OCI-LY7 (cell line): ENCODE measurements around the gene DKK3. TPM values are rescaled to one million over a fixed set of nuclear protein-coding genes. Genes with fewer than 3 reads are reported as not detected.

Experiments
- BruUV-seq: library from RNA; stranded (reverse); fragments of 400-500 nt; replicated peaks from 2 replicates; lab custom pipeline; 2021; lab: Mats Ljungman, UMichigan
- CTCF ChIA-PET: fragments of 300-600 bp; sonication (Branson Sonifier 250); formaldehyde crosslinking; loops from one replicate; lab custom pipeline; 2022; ENCODE audit warnings: antibody characterized with exemption; ENCODE audit not compliant: unreplicated experiment; lab: Charles Lee
- POLR2A ChIA-PET: fragments of 300-600 bp; sonication (Branson Sonifier 250); formaldehyde crosslinking; loops from one replicate; lab custom pipeline; 2022; ENCODE audit warnings: antibody characterized with exemption; lab: Charles Lee
- DNase-seq: peaks from one replicate; pipeline ENCODE4 v3.0.0-alpha.2; 2015; ENCODE audit warnings: low spot score
- H2AFZ ChIP-seq: fragments of 200-600 bp; sonication (generic), shearing (Covaris generic); 2 replicates; pipeline ENCODE4 v1.6.1; 2014; ENCODE audit warnings: mild to moderate bottlenecking, antibody characterized with exemption, low read length, moderate library complexity
- H3K27ac ChIP-seq: fragments of 200-600 bp; sonication (generic); 2 replicates; pipeline ENCODE4 v1.5.1; 2014; ENCODE audit warnings: mixed run types, low read depth, mild to moderate bottlenecking, moderate library complexity, low read length, inconsistent platforms; ENCODE audit not compliant: poor library complexity, severe bottlenecking
- H3K36me3 ChIP-seq: fragments of 200-600 bp; sonication (generic); 2 replicates; pipeline ENCODE4 v1.6.1; 2014; ENCODE audit warnings: mild to moderate bottlenecking, antibody characterized with exemption, low read length, moderate library complexity, mixed read lengths; ENCODE audit not compliant: insufficient read depth
- H3K4me1 ChIP-seq: fragments of 200-600 bp; sonication (generic); 2 replicates; pipeline ENCODE4 v1.5.1; 2014; ENCODE audit warnings: mild to moderate bottlenecking, low read length; ENCODE audit not compliant: insufficient read depth, poor library complexity, severe bottlenecking
- H3K4me2 ChIP-seq: fragments of 200-600 bp; sonication (generic); 2 replicates; pipeline ENCODE4 v1.6.1; 2014; ENCODE audit warnings: mild to moderate bottlenecking, low read length
- H3K4me3 ChIP-seq: fragments of 200-600 bp; sonication (generic); 2 replicates; pipeline ENCODE4 v1.5.1; 2014; ENCODE audit warnings: mild to moderate bottlenecking, low read depth, low read length; ENCODE audit not compliant: poor library complexity, severe bottlenecking
- H3K79me2 ChIP-seq: fragments of 200-600 bp; sonication (generic); 2 replicates; pipeline ENCODE4 v1.6.1; 2016; ENCODE audit warnings: low read depth, mild to moderate bottlenecking, low read length, moderate library complexity, mixed read lengths; ENCODE audit not compliant: insufficient read depth
- H3K9me2 ChIP-seq: fragments of 200-600 bp; sonication (generic); 2 replicates; pipeline ENCODE4 v1.6.1; 2016; ENCODE audit warnings: mild to moderate bottlenecking, low read length, mixed read lengths; ENCODE audit not compliant: insufficient read depth
- H3K9me3 ChIP-seq: fragments of 200-600 bp; sonication (generic); 2 replicates; pipeline ENCODE4 v1.6.1; 2014; ENCODE audit warnings: mild to moderate bottlenecking, mixed run types, low read length, mixed read lengths
- H4K20me1 ChIP-seq: fragments of 200-600 bp; sonication (generic); 2 replicates; pipeline ENCODE4 v1.6.1; 2014; ENCODE audit warnings: mild to moderate bottlenecking, antibody characterized with exemption, low read length, moderate library complexity, mixed read lengths; ENCODE audit not compliant: insufficient read depth
- EZH2phosphoT487 ChIP-seq: fragments of 200-600 bp; sonication (generic); IDR thresholded peaks from 2 replicates; pipeline ENCODE4 v1.6.1; 2018; ENCODE audit warnings: low read depth, borderline replicate concordance, mild to moderate bottlenecking, mixed run types, antibody characterized with exemption, low read length, moderate library complexity, mixed read lengths
- intact Hi-C: fragments of 100-400 bp; cut with micrococcal nuclease; formaldehyde crosslinking; loops from one replicate; pipeline ENCODE4 v1.10.0; 2022; ENCODE audit not compliant: unreplicated experiment
- total RNA-seq, 2 experiments: library from RNA; depleted of rRNA in 1 of 2; stranded (reverse); fragments of >200 nt in 1 of 2; shearing (Covaris generic) in 1 of 2; gene quantifications; 2 replicates each; pipeline ENCODE4 v1.2.3, GENCODE V29; 2014 to 2022
- TF ChIP-seq, protein P1 (sequence below): fragments of 200-600 bp; sonication (generic); conservative IDR thresholded peaks from 2 replicates; pipeline ENCODE4 v1.5.1; 2014; ENCODE audit warnings: mild to moderate bottlenecking, antibody characterized with exemption, low read length, moderate library complexity, mixed read lengths

DKK3 gene
- total RNA-seq, 2 experiments from 2014 or later = not detected

DNA sequence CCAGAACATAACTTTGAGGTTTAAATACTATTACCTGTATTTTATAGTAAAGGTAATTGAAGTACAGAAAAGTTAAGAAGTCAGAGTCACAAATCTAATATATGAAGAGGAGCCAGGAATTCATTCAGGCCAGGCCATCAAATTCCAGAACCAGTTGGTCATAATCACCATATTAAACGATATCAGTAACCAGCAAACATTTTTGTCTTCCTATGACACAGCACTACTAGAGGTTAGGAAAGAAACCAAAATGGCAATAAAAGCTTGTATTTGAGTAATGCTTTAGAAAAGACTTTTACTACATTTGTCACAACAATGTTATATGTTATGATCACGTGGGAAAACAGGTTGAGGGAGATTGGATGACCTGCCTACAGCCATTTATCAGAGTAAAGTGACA is 62.2 kb downstream of the DKK3 start:
- Histone ChIP-seq H3K4me2 (no peak overlapping the region), H2AFZ (no peak overlapping the region), H3K36me3 (peaks cover 76% of the 10 kb centered on the region), H4K20me1 (no peaks in the 10 kb centered on the region), H3K9me2 (no peaks in the 10 kb centered on the region), H3K9me3 (no peaks in the 10 kb centered on the region), H3K27ac (no peak overlapping the region), H3K4me3 (no peak overlapping the region), H3K4me1 (no peaks in the 10 kb centered on the region), H3K79me2 (no peaks in the 10 kb centered on the region)
- CTCF ChIA-PET = no interaction called here
- no peak for TF ChIP-seq EZH2phosphoT487
- TF ChIP-seq, protein P1, sequence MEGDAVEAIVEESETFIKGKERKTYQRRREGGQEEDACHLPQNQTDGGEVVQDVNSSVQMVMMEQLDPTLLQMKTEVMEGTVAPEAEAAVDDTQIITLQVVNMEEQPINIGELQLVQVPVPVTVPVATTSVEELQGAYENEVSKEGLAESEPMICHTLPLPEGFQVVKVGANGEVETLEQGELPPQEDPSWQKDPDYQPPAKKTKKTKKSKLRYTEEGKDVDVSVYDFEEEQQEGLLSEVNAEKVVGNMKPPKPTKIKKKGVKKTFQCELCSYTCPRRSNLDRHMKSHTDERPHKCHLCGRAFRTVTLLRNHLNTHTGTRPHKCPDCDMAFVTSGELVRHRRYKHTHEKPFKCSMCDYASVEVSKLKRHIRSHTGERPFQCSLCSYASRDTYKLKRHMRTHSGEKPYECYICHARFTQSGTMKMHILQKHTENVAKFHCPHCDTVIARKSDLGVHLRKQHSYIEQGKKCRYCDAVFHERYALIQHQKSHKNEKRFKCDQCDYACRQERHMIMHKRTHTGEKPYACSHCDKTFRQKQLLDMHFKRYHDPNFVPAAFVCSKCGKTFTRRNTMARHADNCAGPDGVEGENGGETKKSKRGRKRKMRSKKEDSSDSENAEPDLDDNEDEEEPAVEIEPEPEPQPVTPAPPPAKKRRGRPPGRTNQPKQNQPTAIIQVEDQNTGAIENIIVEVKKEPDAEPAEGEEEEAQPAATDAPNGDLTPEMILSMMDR = no peak
- intact Hi-C loops = no loop called here
- DNase-seq = no peak
- BruUV-seq = no TSS peak
- POLR2A ChIA-PET = interaction anchor here (0.7 to 0.8 kb wide), 3 partner anchors 25 to 679 kb away, joined by 3 read pairs; no protein-coding TSS in a partner anchor

DNA sequence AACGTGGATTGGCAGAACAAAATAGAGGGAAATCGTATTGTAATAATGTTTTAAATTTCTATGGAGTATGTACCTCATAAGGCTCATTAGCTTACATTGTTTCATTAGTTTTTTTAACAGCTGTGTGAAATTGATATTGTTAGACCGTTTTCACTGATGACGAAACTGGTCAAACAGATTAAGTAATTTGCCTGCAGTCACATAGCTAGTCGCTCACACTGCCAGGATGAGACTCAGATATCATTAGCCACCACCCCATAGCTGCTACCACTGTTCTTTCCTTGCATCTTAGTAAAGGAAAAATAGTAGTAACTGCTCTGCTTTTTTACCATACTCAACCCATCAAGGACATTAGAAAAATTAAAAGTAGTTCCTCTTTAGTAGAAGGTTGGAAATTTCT is 64.0 kb downstream of the DKK3 start:
- ChIA-PET POLR2A (interaction anchor here (1.1 kb wide), 1 partner anchor 12 kb away, joined by 3 read pairs; no protein-coding TSS in a partner anchor), CTCF (no interaction called here)
- Histone ChIP-seq H3K4me3 (no peak overlapping the region), H3K36me3 (peaks cover 77% of the 10 kb centered on the region), H4K20me1 (no peaks in the 10 kb centered on the region), H3K79me2 (no peaks in the 10 kb centered on the region), H2AFZ (no peak overlapping the region), H3K9me3 (no peaks in the 10 kb centered on the region), H3K4me1 (no peaks in the 10 kb centered on the region), H3K9me2 (no peaks in the 10 kb centered on the region), H3K27ac (no peak overlapping the region), H3K4me2 (no peak overlapping the region)
- TF ChIP-seq, protein P1 = no peak
- BruUV-seq = no TSS peak
- intact Hi-C loops = no loop called here
- DNase-seq = no peak

DNA sequence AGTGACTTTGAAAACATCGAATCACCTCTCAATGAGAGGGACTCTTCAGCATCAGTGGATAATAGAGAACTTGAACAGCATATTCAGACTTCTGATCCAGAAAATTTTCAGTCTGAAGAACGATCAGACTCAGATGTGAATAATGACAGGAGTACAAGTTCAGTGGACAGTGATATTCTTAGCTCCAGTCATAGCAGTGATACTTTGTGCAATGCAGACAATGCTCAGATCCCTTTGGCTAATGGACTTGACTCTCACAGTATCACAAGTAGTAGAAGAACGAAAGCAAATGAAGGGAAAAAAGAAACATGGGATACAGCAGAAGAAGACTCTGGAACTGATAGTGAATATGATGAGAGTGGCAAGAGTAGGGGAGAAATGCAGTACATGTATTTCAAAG is 65.8 kb downstream of the DKK3 start:
- Histone ChIP-seq H3K4me3 (no peak overlapping the region), H2AFZ (no peak overlapping the region), H3K4me1 (no peaks in the 10 kb centered on the region), H3K9me3 (no peaks in the 10 kb centered on the region), H3K27ac (no peak overlapping the region), H4K20me1 (no peaks in the 10 kb centered on the region), H3K36me3 (peaks cover 84% of the 10 kb centered on the region), H3K9me2 (no peaks in the 10 kb centered on the region), H3K4me2 (no peak overlapping the region), H3K79me2 (no peaks in the 10 kb centered on the region)
- TF ChIP-seq EZH2phosphoT487 = no peak
- TF ChIP-seq, protein P1 = no peak
- DNase-seq = no peak
- intact Hi-C loops = no loop called here
- BruUV-seq = no TSS peak
- CTCF ChIA-PET = interaction anchor here (1.0 to 1.1 kb wide), 2 partner anchors 10 to 24 kb away, joined by 3 read pairs; no protein-coding TSS in a partner anchor
- POLR2A ChIA-PET = no interaction called here
